T-helper 1 cell treated with Interleukin-12 subunit alpha and Interleukin-12 subunit beta and Interleukin-4 antibody, amounts not matched to agents 30 μg/mL and 1 μg/mL, for 36 hours (primary cell): ENCODE results near the gene PDE6G.
A peak's percentile ranks its signal among the peaks of the same experiment; 100 is the strongest.

ENCODE experiments used
- H3K27ac Mint-ChIP-seq: one replicate; pipeline ENCODE4 v1.8.0; 2021; ENCODE audit warnings: mild to moderate bottlenecking, mixed read lengths
- H3K27me3 Mint-ChIP-seq: one replicate; pipeline ENCODE4 v1.8.0; 2021; ENCODE audit warnings: low read depth, mixed read lengths
- H3K36me3 Mint-ChIP-seq: one replicate; pipeline ENCODE4 v1.8.0; 2021; ENCODE audit warnings: low read depth, mixed read lengths
- H3K4me1 Mint-ChIP-seq: one replicate; pipeline ENCODE4 v1.8.0; 2021; ENCODE audit warnings: low read depth, mixed read lengths
- H3K4me3 Mint-ChIP-seq: one replicate; pipeline ENCODE4 v1.8.0; 2021; ENCODE audit warnings: mild to moderate bottlenecking, moderate library complexity, mixed read lengths
- H3K9me3 Mint-ChIP-seq: one replicate; pipeline ENCODE4 v1.8.0; 2021; ENCODE audit warnings: mixed read lengths

PDE6G gene

GRCh38 chr17:81693509-81694210, 37.3 kb upstream of the PDE6G start:
- peaks cover 21% of the 10 kb centered on the region for H3K36me3 Mint-ChIP-seq

DNA sequence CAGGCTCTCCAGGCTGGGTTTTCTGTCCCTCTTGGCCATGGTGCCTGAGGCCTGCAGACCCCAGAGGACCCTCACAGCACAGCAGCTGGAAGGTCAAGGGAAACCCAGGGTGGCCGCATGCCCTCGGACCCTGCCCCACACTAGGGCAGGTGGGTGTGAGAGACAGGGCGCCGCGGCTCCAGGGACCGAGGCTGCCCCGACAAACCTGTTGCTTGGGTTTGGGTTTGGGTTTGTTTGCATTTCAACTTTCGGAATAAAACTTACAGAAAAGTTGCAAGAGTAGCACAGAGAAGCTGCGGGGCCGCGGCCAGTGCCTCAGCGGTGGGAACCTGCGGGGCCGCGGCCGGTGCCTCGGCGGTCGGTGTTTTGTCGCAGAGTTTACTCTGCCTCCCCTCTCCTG, 35.3 kb upstream of the PDE6G start:
- H3K27ac Mint-ChIP-seq, result no peak overlapping the region
- H3K27me3 Mint-ChIP-seq, result no peaks in the 10 kb centered on the region
- H3K9me3 Mint-ChIP-seq, result no peaks in the 10 kb centered on the region
- H3K4me3 Mint-ChIP-seq, result no peak overlapping the region
- H3K4me1 Mint-ChIP-seq, result peaks cover 2% of the 10 kb centered on the region
- H3K36me3 Mint-ChIP-seq, result peaks cover 21% of the 10 kb centered on the region

More at GRCh38 chr17:81693509-81694210, 37.3 kb upstream of the PDE6G start:
- Mint-ChIP-seq H3K27ac (no peak overlapping the region), H3K9me3 (no peaks in the 10 kb centered on the region), H3K4me1 (no peaks in the 10 kb centered on the region), H3K27me3 (no peaks in the 10 kb centered on the region), H3K4me3 (no peak overlapping the region)

DNA sequence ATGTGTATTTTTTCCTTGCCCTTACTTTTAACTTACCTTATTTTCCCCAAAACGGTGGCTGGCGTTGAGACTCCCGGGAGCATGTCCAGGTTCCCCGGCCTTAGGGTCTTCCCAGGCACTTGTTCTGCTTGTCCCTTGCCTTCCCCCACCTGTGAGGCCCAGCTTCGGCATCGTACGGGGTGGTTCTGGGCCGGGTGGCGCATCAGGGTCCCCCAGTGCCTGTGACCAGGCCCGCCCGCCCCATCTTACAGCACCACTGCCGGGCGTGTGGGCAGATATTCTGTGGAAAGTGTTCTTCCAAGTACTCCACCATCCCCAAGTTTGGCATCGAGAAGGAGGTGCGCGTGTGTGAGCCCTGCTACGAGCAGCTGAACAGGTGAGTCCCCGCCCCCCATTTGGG, 34.9 kb upstream of the PDE6G start:
- Mint-ChIP-seq H3K4me1 (peaks cover 2% of the 10 kb centered on the region), H3K36me3 (peaks cover 23% of the 10 kb centered on the region), H3K27me3 (no peaks in the 10 kb centered on the region), H3K4me3 (no peak overlapping the region), H3K9me3 (no peaks in the 10 kb centered on the region), H3K27ac (no peak overlapping the region)

GRCh38 chr17:81690549-81690948, 34.2 kb upstream of the PDE6G start:
- H3K36me3 Mint-ChIP-seq, result peaks cover 26% of the 10 kb centered on the region
- H3K4me3 Mint-ChIP-seq, result no peak overlapping the region

DNA sequence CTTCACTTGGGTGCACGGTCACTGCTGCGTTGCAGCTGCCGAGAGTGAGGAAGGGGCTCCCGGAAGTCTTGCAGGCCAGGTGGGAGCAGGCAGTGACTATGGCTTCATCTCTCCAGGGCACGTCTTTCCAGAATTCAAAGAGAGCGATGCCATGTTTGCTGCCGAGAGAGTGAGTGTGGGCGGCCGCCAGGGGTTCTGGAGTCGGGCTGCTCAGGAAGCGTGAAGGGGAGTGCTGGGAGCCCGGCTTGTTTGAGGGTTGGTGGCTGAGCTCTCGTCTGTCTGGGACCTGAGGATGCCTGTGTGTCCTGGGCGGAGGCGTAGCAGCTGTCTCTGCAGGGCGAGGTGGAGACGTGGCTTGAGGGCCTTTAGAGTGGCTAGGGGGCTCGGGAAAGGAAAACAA, 33.7 kb upstream of the PDE6G start:
- Mint-ChIP-seq H3K4me1 (peaks cover 2% of the 10 kb centered on the region), H3K9me3 (no peaks in the 10 kb centered on the region), H3K4me3 (no peak overlapping the region), H3K36me3 (peaks cover 30% of the 10 kb centered on the region), H3K27ac (no peak overlapping the region), H3K27me3 (no peaks in the 10 kb centered on the region)

More at GRCh38 chr17:81690549-81690948, 34.2 kb upstream of the PDE6G start:
- H3K27ac Mint-ChIP-seq, result no peak overlapping the region
- peaks cover 2% of the 10 kb centered on the region for H3K4me1 Mint-ChIP-seq
- H3K9me3 Mint-ChIP-seq, result no peaks in the 10 kb centered on the region
- no peaks in the 10 kb centered on the region for H3K27me3 Mint-ChIP-seq

- no peak overlapping the region for H3K27ac Mint-ChIP-seq
Observed at GRCh38 chr17:81688616-81689015, 32.3 kb upstream of the PDE6G start.

GRCh38 chr17:81687770-81688541, 31.6 kb upstream of the PDE6G start:
- Mint-ChIP-seq H3K27ac (no peak overlapping the region), H3K9me3 (no peaks in the 10 kb centered on the region), H3K36me3 (peaks cover 36% of the 10 kb centered on the region), H3K27me3 (no peaks in the 10 kb centered on the region), H3K4me1 (peaks cover 13% of the 10 kb centered on the region), H3K4me3 (no peak overlapping the region)

More at GRCh38 chr17:81688616-81689015, 32.3 kb upstream of the PDE6G start:
- Mint-ChIP-seq H3K36me3 (peaks cover 35% of the 10 kb centered on the region), H3K27me3 (no peaks in the 10 kb centered on the region), H3K9me3 (no peaks in the 10 kb centered on the region), H3K4me3 (no peak overlapping the region), H3K4me1 (peaks cover 11% of the 10 kb centered on the region)

- Mint-ChIP-seq H3K9me3 (no peaks in the 10 kb centered on the region), H3K27me3 (no peaks in the 10 kb centered on the region), H3K4me3 (no peak overlapping the region), H3K27ac (no peak overlapping the region), H3K36me3 (peaks cover 34% of the 10 kb centered on the region), H3K4me1 (peaks cover 21% of the 10 kb centered on the region)
Observed at GRCh38 chr17:81686614-81687013, 30.3 kb upstream of the PDE6G start.

- H3K36me3 Mint-ChIP-seq, result peaks cover 34% of the 10 kb centered on the region
- H3K4me1 Mint-ChIP-seq, result peaks cover 21% of the 10 kb centered on the region
- H3K27ac Mint-ChIP-seq, result no peak overlapping the region
- no peaks in the 10 kb centered on the region for H3K27me3 Mint-ChIP-seq
- H3K4me3 Mint-ChIP-seq, result peak overlapping the region; percentile 85
- H3K9me3 Mint-ChIP-seq, result no peaks in the 10 kb centered on the region
Observed at GRCh38 chr17:81685108-81685507, 28.8 kb upstream of the PDE6G start.

- H3K36me3 Mint-ChIP-seq, result peaks cover 31% of the 10 kb centered on the region
Observed at GRCh38 chr17:81684442-81684911, 28.1 kb upstream of the PDE6G start.

DNA sequence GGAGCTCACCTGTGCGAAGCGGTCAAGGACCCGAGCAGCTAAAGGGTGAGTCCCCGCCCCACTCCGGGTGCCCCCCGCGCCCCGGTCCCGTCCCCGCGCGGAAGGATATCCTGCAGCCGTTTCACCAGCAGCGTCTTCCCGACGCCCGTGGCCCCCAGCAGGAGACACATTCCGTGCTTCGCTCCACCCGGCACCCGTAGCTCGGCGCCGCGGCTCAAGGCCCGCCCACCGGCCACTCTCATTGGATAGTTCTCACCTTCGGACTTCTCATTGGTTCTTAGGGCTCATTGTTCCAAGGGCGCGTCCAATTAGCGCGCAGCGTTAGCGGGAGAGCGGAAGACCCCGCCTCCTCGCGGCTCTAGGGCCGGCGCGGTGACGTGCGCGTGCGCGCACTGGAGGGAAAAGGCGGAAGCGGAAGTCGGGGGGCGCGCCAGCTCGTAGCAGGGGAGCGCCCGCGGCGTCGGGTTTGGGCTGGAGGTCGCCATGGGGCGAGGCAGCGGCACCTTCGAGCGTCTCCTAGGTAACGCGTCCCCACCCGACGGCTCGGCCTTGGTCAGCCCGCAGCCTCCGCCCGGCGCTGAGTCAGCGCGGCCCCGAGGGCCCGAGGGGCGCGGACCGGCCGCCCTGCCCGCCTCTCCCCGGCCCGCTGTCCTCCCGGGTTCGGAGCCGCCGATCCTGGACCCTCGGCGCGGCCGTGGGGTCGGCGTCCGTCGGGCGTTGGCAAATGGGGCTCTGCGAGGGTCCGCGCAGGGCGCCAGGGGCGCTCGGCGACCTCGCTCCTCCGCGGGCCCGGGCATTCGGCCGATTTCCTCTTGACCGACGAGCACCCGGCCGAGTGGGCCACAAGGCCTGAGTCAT, 27.5 kb upstream of the PDE6G start, which contains the start of the genes ARL16 and HGS:
Gene ARL16 (minus strand): TSS at position 214 of the 858 bp plus-strand sequence. CDS start 44 bp downstream, at position 170.
Gene HGS (plus strand): TSS at position 428 of the 858 bp plus-strand sequence. CDS start 56 bp downstream, at position 484.
- peaks cover 26% of the 10 kb centered on the region for H3K36me3 Mint-ChIP-seq
- H3K9me3 Mint-ChIP-seq, result no peaks in the 10 kb centered on the region
- peak within 1 kb of the TSS; percentile 98 for H3K4me3 Mint-ChIP-seq
- H3K27me3 Mint-ChIP-seq, result no peaks in the 10 kb centered on the region
- peaks cover 21% of the 10 kb centered on the region for H3K4me1 Mint-ChIP-seq
- H3K27ac Mint-ChIP-seq, result peak within 1 kb of the TSS; percentile 95

More at GRCh38 chr17:81684442-81684911, 28.1 kb upstream of the PDE6G start:
- no peaks in the 10 kb centered on the region for H3K27me3 Mint-ChIP-seq
- peaks cover 21% of the 10 kb centered on the region for H3K4me1 Mint-ChIP-seq
- H3K27ac Mint-ChIP-seq, result peak overlapping the region; percentile 70
- H3K4me3 Mint-ChIP-seq, result peak overlapping the region; percentile 85
- no peaks in the 10 kb centered on the region for H3K9me3 Mint-ChIP-seq

DNA sequence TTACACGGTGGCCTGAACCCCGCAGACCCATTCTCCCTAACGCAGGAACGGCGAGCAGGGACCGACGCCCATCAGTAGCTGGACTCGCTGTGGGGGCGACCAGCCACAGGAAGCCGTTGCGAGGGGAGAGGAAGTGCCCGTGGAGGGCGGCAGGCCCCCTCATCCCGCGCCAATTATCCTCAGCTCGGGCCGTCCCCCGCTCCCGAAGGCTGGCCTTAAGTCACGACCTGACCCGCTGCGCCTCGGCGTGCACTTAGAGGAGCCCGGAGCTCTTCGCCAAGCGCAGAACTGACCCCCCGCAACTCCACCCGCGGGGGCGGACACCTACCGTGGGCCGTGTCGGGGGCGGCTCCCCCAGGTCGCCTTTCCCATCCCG, 26.9 kb upstream of the PDE6G start:
- Mint-ChIP-seq H3K4me1 (peaks cover 21% of the 10 kb centered on the region), H3K27me3 (no peaks in the 10 kb centered on the region), H3K9me3 (no peaks in the 10 kb centered on the region), H3K27ac (peak overlapping the region; percentile 34), H3K4me3 (peak overlapping the region; percentile 98), H3K36me3 (peaks cover 24% of the 10 kb centered on the region)

- H3K27me3 Mint-ChIP-seq, result no peaks in the 10 kb centered on the region
- peaks cover 24% of the 10 kb centered on the region for H3K36me3 Mint-ChIP-seq
- H3K27ac Mint-ChIP-seq, result peak overlapping the region; percentile 34
- peaks cover 21% of the 10 kb centered on the region for H3K4me1 Mint-ChIP-seq
- H3K9me3 Mint-ChIP-seq, result no peaks in the 10 kb centered on the region
- peak overlapping the region; percentile 98 for H3K4me3 Mint-ChIP-seq
Observed at GRCh38 chr17:81682565-81683207, 26.3 kb upstream of the PDE6G start.

- Mint-ChIP-seq H3K4me3 (peak overlapping the region; percentile 7), H3K4me1 (peaks cover 18% of the 10 kb centered on the region), H3K27me3 (no peaks in the 10 kb centered on the region), H3K9me3 (no peaks in the 10 kb centered on the region), H3K27ac (no peak overlapping the region), H3K36me3 (peaks cover 15% of the 10 kb centered on the region)
Observed at GRCh38 chr17:81681672-81682071, 25.3 kb upstream of the PDE6G start.
